ENCODE data around the gene PRKG1.
"Not testable (repeated sequence)": the region's sequence is repeated elsewhere in the genome, so short reads cannot be mapped to it uniquely, and the experiment has no call there.

PRKG1 gene

DNA sequence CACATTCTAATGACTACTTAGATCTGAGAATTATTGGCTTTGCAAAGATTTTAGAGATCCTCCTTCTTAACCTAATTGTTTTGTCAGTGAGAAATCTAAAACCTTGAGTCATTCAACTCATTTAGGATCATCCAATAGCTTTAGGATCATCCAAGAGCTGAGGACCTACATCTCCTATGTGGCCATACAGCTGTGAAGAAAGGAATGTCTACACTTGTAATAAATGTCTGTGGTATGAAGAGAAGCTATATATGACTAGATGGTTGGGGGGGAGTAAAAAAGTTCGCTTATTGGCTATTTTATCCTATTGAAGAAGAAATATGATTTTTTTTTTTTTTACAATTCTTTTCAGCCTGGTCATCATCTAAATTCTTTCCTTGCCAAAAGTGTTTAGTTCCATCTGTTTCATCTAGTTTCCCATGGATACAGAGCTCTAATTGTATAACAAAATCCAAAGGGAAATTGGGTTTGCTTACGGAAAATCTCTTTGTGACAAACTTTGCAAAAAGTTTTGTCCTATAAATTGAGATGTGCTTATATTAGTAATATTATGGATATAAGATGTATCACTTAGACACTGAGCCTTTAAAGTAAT lies 196.7 kb downstream of the PRKG1 start:
- TF ChIP-seq, protein P1, sequence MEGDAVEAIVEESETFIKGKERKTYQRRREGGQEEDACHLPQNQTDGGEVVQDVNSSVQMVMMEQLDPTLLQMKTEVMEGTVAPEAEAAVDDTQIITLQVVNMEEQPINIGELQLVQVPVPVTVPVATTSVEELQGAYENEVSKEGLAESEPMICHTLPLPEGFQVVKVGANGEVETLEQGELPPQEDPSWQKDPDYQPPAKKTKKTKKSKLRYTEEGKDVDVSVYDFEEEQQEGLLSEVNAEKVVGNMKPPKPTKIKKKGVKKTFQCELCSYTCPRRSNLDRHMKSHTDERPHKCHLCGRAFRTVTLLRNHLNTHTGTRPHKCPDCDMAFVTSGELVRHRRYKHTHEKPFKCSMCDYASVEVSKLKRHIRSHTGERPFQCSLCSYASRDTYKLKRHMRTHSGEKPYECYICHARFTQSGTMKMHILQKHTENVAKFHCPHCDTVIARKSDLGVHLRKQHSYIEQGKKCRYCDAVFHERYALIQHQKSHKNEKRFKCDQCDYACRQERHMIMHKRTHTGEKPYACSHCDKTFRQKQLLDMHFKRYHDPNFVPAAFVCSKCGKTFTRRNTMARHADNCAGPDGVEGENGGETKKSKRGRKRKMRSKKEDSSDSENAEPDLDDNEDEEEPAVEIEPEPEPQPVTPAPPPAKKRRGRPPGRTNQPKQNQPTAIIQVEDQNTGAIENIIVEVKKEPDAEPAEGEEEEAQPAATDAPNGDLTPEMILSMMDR (IDR thresholded peaks at IDR 0.05; ENCODE audit: low read depth, low read length, poor library complexity, severe bottlenecking): no peak
- no peak for TF ChIP-seq EZH2phosphoT487 (IDR thresholded peaks at IDR 0.05; ENCODE audit: borderline replicate concordance, low read length)
- H3K4me2 ChIP-seq (ENCODE audit: low read length): no peak overlapping the region
- H3K36me3 ChIP-seq (ENCODE audit: control insufficient read depth, low read length): no peaks in the 10 kb centered on the region
- H3K27ac ChIP-seq (ENCODE audit: low read depth, low read length): no peak overlapping the region
- H3K27me3 ChIP-seq (ENCODE audit: control insufficient read depth, low read length): no peaks in the 10 kb centered on the region
- H3K4me3 ChIP-seq (ENCODE audit: low read length): no peak overlapping the region
- H3K79me2 ChIP-seq (ENCODE audit: control insufficient read depth, low read length): no peaks in the 10 kb centered on the region
- no peaks in the 10 kb centered on the region for H3F3A ChIP-seq (ENCODE audit: control insufficient read depth, insufficient read depth)
- no peaks in the 10 kb centered on the region for H3K9me3 ChIP-seq (ENCODE audit: control insufficient read depth, insufficient read depth, low read length)
- H3K9me2 ChIP-seq (replicated peaks; ENCODE audit: control insufficient read depth, low read length): no peaks in the 10 kb centered on the region
- H3K4me1 ChIP-seq (ENCODE audit: control insufficient read depth, low read length): no peaks in the 10 kb centered on the region
- H4K20me1 ChIP-seq (ENCODE audit: control insufficient read depth, insufficient read depth, low read depth, low read length): no peaks in the 10 kb centered on the region

DNA sequence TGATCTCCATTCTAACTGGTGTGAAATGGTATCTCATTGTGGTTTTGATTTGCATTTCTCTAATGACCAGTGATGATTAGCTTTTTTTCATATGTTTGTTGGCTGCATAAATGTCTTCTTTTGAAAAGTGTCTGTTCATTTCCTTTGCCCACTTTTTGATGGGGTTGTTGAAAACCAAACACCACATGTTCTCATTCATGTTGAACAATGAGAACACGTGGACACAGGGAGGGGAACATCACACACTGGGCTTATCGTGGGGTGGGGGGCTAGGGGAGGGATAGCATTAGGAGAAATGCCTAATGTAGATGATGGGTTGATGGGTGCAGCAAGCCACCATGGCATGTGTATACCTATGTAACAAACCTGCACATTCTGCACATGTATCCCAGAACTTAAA lies 197.8 kb downstream of the PRKG1 start:
- not testable (repeated sequence) for H3K4me2 ChIP-seq (ENCODE audit: low read length); H3K27ac ChIP-seq (ENCODE audit: low read depth, low read length); H3K79me2 ChIP-seq (ENCODE audit: control insufficient read depth, low read length); H3K9me2 ChIP-seq (replicated peaks; ENCODE audit: control insufficient read depth, low read length); H4K20me1 ChIP-seq (ENCODE audit: control insufficient read depth, insufficient read depth, low read depth, low read length); H3K4me3 ChIP-seq (ENCODE audit: low read length); H3K36me3 ChIP-seq (ENCODE audit: control insufficient read depth, low read length); H3K4me1 ChIP-seq (ENCODE audit: control insufficient read depth, low read length); H3K27me3 ChIP-seq (ENCODE audit: control insufficient read depth, low read length); H3K9me3 ChIP-seq (ENCODE audit: control insufficient read depth, insufficient read depth, low read length); H3F3A ChIP-seq (ENCODE audit: control insufficient read depth, insufficient read depth)

DNA sequence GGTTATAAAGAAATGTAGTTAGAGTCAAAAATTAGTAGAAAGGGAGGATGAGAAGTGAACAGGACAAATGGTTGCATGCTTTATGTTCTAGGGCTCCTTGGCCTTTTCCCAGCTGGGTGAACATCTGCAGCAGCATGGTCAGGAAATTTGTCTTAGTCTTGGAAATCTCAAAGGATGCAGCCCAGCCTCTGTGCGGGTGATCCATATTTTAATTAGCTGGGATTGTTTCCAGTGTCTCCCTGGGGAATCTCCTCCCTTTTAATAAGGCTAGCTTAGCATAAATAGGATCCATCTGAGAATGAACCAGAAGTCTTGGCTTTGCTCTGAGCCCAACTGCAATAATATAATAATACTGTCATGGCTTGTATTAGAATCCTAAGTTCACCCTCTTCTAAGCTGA lies 198.3 kb downstream of the PRKG1 start:
- H3K36me3 ChIP-seq (ENCODE audit: control insufficient read depth, low read length): no peaks in the 10 kb centered on the region
- H3K9me3 ChIP-seq (ENCODE audit: control insufficient read depth, insufficient read depth, low read length): no peaks in the 10 kb centered on the region
- no peaks in the 10 kb centered on the region for H3K4me1 ChIP-seq (ENCODE audit: control insufficient read depth, low read length)
- H3F3A ChIP-seq (ENCODE audit: control insufficient read depth, insufficient read depth): no peaks in the 10 kb centered on the region
- no peak for TF ChIP-seq EZH2phosphoT487 (IDR thresholded peaks at IDR 0.05; ENCODE audit: borderline replicate concordance, low read length)
- TF ChIP-seq, protein P1 (IDR thresholded peaks at IDR 0.05; ENCODE audit: low read depth, low read length, poor library complexity, severe bottlenecking): no peak
- H4K20me1 ChIP-seq (ENCODE audit: control insufficient read depth, insufficient read depth, low read depth, low read length): no peaks in the 10 kb centered on the region
- H3K4me2 ChIP-seq (ENCODE audit: low read length): no peak overlapping the region
- no peak overlapping the region for H3K4me3 ChIP-seq (ENCODE audit: low read length)
- no peak overlapping the region for H3K27ac ChIP-seq (ENCODE audit: low read depth, low read length)
- no peaks in the 10 kb centered on the region for H3K9me2 ChIP-seq (replicated peaks; ENCODE audit: control insufficient read depth, low read length)
- H3K79me2 ChIP-seq (ENCODE audit: control insufficient read depth, low read length): no peaks in the 10 kb centered on the region
- H3K27me3 ChIP-seq (ENCODE audit: control insufficient read depth, low read length): no peaks in the 10 kb centered on the region

DNA sequence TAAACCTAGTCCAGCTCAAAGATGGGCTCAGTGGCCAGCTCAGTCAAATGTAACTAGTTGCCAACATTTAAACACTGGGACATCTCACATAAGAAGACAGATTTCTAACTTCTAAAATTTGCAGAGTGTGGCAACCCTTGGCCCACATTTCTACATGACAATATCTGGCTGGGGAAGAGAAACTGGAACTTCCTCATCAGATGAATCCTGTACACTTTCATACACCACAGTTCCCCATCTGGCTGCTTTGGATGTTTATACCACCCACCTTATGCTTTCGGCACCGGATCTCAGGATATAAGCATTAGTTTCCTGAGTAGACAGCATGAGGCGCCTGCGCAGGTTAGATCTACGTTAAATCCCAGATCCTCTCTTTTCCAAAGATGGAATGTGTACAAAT lies 199.3 kb downstream of the PRKG1 start:
- Histone ChIP-seq H3K9me2 (replicated peaks; ENCODE audit: control insufficient read depth, low read length) (no peaks in the 10 kb centered on the region), H3F3A (ENCODE audit: control insufficient read depth, insufficient read depth) (no peaks in the 10 kb centered on the region), H3K4me1 (ENCODE audit: control insufficient read depth, low read length) (no peaks in the 10 kb centered on the region), H3K27ac (ENCODE audit: low read depth, low read length) (no peak overlapping the region), H3K27me3 (ENCODE audit: control insufficient read depth, low read length) (no peaks in the 10 kb centered on the region), H3K9me3 (ENCODE audit: control insufficient read depth, insufficient read depth, low read length) (no peaks in the 10 kb centered on the region), H3K4me3 (ENCODE audit: low read length) (no peak overlapping the region), H3K79me2 (ENCODE audit: control insufficient read depth, low read length) (no peaks in the 10 kb centered on the region), H4K20me1 (ENCODE audit: control insufficient read depth, insufficient read depth, low read depth, low read length) (no peaks in the 10 kb centered on the region), H3K4me2 (ENCODE audit: low read length) (no peak overlapping the region), H3K36me3 (ENCODE audit: control insufficient read depth, low read length) (no peaks in the 10 kb centered on the region)
- TF ChIP-seq, protein P1 (IDR thresholded peaks at IDR 0.05; ENCODE audit: low read depth, low read length, poor library complexity, severe bottlenecking): no peak
- TF ChIP-seq EZH2phosphoT487 (IDR thresholded peaks at IDR 0.05; ENCODE audit: borderline replicate concordance, low read length): no peak

DNA sequence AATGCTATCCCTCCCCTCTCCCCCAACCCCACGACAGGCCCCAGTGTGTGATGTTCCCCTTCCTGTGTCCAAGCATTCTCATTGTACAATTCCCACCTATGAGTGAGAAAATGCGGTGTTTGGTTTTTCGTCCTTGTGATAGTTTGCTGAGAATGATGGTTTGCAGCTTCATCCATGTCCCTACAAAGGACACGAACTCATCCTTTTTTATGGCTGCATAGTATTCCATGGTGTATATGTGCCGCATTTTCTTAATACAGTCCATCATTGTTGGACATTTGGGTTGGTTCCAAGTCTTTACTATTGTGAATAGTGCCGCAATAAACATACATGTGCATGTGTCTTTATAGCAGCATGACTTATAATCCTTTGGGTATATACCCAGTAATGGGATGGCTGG lies 201.8 kb downstream of the PRKG1 start:
- not testable (repeated sequence) for H3K9me2 ChIP-seq (replicated peaks; ENCODE audit: control insufficient read depth, low read length); H3K36me3 ChIP-seq (ENCODE audit: control insufficient read depth, low read length); H3K4me1 ChIP-seq (ENCODE audit: control insufficient read depth, low read length); H3K9me3 ChIP-seq (ENCODE audit: control insufficient read depth, insufficient read depth, low read length); H4K20me1 ChIP-seq (ENCODE audit: control insufficient read depth, insufficient read depth, low read depth, low read length); H3K27me3 ChIP-seq (ENCODE audit: control insufficient read depth, low read length); H3K4me2 ChIP-seq (ENCODE audit: low read length); H3K27ac ChIP-seq (ENCODE audit: low read depth, low read length); H3F3A ChIP-seq (ENCODE audit: control insufficient read depth, insufficient read depth); H3K4me3 ChIP-seq (ENCODE audit: low read length); H3K79me2 ChIP-seq (ENCODE audit: control insufficient read depth, low read length)

DNA sequence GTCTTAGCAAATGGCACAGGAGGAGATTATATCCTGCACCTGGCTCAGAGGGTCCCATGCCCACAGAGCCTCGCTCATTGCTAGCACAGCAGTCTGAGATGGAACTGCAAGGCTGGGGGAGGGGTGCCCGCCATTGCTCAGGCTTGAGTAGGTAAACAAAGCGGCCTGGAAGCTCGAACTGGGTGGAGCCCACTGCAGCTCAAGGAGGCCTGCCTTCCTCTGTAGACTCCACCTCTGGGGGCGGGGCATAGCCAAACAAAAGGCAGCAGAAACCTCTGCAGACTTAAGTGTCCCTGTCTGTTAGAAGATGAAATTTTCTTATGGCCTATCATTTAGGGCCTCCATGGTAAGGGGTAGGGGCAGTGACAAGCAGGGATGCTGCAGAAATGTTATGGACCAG lies 207.1 kb downstream of the PRKG1 start:
- H3K4me3 ChIP-seq (ENCODE audit: low read length); H3K4me2 ChIP-seq (ENCODE audit: low read length): not testable (repeated sequence)

More for the DNA sequence above, 207.1 kb downstream of the PRKG1 start:
- H3K79me2 ChIP-seq (ENCODE audit: control insufficient read depth, low read length); H3K36me3 ChIP-seq (ENCODE audit: control insufficient read depth, low read length); H3K9me3 ChIP-seq (ENCODE audit: control insufficient read depth, insufficient read depth, low read length); H3K4me1 ChIP-seq (ENCODE audit: control insufficient read depth, low read length); H3K9me2 ChIP-seq (replicated peaks; ENCODE audit: control insufficient read depth, low read length); H3K27me3 ChIP-seq (ENCODE audit: control insufficient read depth, low read length); H4K20me1 ChIP-seq (ENCODE audit: control insufficient read depth, insufficient read depth, low read depth, low read length); H3K27ac ChIP-seq (ENCODE audit: low read depth, low read length); H3F3A ChIP-seq (ENCODE audit: control insufficient read depth, insufficient read depth): not testable (repeated sequence)
